Measurements from ENCODE around the gene PPP6R1.

The PPP6R1 gene

GRCh38 chr19:55259540-55260210, 858 bp upstream of the PPP6R1 start:
- DNase-seq (ENCODE audit: low read depth), result no peak

DNA sequence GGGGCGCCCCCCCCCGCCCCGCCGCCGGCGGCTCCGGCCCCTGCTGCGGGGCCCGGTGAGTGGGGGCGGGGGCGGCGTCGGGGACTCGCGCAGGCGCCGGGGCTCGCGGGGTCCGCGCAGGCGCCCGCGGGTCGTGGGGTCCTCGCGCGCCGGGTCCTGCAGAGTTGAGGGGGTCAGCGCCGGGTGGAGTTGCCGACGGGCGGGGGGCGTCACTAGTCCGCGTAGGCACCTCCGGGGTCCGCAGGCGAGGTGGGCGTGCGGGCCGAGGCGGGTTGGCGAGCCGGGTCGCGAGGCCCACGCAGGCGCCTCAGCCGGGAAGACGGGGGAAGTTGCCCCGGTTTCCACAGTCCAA, 365 bp downstream of the PPP6R1 start:
- DNase-seq (ENCODE audit: low read depth), result peak; percentile 45

DNA sequence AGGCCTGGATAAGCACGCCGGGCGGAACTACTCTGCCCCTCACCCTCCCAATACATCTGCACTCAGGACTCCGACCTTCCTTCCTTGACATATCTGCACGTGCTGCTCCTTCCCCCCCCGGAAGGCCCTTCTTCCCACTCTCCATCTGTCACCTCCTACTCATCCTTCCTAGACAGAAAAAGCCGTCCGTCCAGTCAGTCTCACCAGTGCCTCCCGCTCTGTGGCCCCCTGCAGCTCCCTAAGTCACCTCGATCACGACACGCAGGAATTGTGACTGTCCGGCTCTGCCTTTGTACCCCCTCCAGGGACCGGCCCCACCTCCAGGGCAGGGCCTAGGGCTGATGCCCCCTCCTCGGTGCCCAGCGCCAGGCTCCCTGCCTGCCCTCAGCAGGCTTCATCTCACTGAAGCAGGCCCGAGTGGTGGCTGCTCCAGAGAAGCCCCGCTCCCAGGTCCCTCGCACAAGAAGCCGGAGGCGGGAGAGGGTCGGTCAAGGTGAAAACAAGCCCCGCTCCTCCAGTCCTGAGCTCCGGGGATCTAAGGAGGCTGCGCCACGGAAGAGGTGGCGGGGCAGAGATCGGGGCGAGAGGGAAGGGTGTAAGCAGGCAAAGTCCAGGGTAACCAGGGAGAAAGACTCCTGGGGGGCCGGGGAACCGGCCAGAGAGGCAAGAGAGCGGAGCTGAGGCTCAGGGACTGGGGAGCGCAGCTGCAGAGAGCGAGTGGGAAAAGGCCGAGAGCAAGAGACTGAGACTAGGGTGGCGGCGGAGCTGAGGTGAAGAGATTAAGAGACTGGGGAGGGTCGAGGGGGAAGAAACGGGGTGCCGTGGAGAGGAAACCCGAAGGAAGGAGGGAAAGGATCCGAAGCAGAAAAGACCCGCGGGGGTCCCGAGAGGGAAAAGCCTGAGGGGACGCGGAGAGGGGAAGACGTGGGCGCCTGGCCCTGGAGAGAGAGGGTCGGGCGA, 1.1 kb downstream of the PPP6R1 start:
- peak; percentile 22 for DNase-seq (ENCODE audit: low read depth)

DNA sequence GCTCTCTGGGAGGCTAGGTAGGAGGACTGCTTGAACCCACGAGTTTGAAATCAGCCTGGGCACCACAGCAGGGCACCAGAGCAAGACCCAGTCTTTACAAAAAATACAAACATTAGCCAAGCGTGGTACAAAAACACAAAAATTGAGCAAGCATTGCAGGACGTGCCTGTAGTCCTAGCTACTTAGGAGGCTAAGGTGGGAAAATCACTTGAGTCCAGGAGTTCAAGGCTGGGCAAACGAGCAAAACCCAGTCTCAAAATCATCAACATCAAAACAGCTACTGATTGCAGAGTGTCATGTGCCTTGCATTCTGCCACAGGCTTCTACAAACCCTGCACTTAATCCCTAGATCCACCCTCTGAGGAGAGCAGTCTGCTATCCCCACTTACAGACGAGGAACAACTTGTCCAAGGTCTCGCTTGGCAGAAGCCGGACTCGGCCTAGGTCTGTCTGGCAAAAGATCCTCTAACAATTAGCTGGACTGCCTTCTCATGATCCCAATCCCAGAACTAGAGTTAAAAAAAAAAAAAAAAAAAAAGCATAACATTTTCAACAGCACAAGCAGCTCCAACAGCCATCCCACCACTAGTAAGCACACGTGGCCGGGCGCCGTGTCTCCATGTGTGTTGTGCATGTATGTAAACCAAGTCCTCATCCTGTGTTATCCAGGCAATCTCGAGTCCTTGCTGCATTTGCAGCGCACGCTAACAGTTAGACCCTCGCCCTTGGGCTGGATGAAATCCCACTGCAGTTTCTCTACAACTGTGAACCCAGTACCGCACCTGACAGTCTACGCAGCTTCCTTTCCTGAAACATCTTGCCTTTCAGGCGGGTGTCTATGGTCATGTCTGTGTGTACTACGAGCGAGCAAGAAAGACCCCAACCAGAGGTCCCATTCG, 2.0 kb downstream of the PPP6R1 start:
- no peak for DNase-seq (ENCODE audit: low read depth)

DNA sequence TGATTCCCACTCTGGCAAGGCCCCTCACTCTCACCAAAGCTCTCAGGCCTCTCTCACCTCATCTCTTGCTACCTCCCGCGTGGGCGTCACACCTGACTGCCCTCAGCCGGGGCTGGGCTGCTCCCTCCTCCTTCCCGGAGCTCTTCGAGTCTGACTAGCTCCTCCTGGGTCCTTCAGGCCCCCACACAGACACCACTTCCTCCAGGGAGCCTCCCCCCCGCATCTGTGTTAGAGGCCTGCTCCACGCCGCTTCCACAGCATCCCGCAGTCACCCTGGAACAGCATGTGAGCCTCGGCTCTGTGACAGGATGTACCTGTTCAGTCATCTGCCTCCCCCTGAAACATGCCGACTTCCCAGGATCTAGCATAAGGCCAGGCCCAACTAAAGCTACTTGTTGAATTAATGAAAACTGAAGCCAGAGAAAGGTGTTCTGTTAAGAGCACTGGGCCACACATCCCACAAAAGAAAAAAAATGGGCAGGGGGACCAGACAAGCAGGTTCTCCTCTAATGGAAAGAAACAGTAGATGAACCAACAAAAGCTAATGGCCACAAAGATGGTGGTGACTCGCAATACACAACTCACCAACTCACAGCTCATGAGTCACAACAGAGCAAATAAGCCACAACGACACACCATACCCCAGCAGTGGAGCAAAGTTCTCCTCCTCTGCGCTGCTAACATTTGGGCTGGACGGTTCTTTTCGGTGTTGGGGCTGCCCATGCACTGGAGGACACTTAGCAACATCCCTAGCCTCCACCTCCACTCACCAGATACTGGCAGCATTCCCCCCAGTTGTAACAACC, 3.0 kb downstream of the PPP6R1 start:
- peak; percentile 50 for DNase-seq (ENCODE audit: low read depth)

GRCh38 chr19:55254625-55254977, 4.2 kb downstream of the PPP6R1 start:
- DNase-seq (ENCODE audit: low read depth), result no peak

GRCh38 chr19:55253842-55254624, 4.8 kb downstream of the PPP6R1 start:
- peak; percentile 48 for DNase-seq (ENCODE audit: low read depth)

- DNase-seq (ENCODE audit: low read depth), result no peak
Measured at GRCh38 chr19:55252760-55253663, 5.8 kb downstream of the PPP6R1 start.

DNA sequence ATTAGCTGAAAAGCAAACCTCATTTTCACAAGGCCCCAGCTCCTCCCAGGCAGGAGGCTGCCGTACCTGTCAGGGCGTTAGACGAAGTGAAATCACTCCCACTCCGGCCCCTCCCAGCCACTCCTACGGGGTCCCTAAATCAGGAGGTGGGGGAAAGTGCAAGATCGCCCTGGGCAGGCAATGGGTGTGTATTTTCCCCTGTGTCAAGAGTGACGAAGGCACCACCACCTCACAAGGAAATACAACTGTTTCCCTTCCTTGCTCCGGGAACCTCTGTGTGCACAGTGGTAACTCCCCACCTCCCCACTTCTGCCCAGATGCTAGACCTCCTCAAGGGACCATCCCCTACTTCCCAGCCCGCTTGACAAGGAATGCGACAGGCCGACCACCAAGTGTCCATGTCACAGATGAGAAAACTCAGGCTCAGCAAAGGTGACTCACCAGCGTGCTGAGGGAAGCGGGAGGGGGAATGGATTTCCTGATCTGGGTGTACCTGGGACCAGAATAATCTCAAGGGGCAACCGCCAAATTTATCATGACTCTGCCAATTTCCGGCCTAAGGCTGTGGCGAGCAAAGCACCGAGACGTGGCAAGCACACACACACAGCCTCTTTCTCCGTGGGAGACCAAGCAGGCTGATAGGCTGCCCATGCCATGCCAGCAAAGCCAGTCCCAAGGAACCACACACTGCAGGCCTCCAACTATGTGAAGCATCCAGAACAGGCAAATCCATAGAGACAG, 7.3 kb downstream of the PPP6R1 start:
- peak; percentile 38 for DNase-seq (ENCODE audit: low read depth)

- DNase-seq (ENCODE audit: low read depth), result no peak
Measured at GRCh38 chr19:55250262-55251036, 8.4 kb downstream of the PPP6R1 start.

- no peak for DNase-seq (ENCODE audit: low read depth)
Measured at GRCh38 chr19:55249841-55250240, 9.0 kb downstream of the PPP6R1 start.

- no peak for DNase-seq (ENCODE audit: low read depth)
Measured at GRCh38 chr19:55248704-55249103, 10.1 kb downstream of the PPP6R1 start.

GRCh38 chr19:55248166-55248675, 10.6 kb downstream of the PPP6R1 start:
- no peak for DNase-seq (ENCODE audit: low read depth)

DNA sequence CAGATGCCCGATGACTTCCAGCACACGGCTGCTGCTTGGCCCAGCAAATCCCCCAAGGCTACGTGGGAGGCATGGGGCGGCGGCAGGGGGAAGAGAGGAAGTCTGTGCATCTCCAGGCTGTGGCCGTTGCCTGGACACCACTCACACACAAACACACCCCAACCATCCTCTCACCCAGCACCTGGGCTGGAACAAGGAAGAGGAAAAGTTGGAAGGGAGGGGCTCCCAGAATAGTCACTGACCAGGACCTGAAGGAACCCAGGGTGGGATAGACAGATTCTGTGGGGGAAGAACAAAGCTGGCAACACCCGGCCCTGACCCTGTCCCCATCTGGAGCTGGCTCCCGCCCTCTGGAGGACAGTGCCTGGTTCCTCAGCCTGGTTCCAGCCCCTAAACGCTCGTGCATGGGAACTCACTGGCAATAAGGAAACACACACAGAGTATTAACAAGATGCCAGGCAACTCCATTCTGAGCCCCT, 11.2 kb downstream of the PPP6R1 start:
- DNase-seq (ENCODE audit: low read depth), result no peak

GRCh38 chr19:55246462-55247451, 12.1 kb downstream of the PPP6R1 start:
- no peak for DNase-seq (ENCODE audit: low read depth)

DNA sequence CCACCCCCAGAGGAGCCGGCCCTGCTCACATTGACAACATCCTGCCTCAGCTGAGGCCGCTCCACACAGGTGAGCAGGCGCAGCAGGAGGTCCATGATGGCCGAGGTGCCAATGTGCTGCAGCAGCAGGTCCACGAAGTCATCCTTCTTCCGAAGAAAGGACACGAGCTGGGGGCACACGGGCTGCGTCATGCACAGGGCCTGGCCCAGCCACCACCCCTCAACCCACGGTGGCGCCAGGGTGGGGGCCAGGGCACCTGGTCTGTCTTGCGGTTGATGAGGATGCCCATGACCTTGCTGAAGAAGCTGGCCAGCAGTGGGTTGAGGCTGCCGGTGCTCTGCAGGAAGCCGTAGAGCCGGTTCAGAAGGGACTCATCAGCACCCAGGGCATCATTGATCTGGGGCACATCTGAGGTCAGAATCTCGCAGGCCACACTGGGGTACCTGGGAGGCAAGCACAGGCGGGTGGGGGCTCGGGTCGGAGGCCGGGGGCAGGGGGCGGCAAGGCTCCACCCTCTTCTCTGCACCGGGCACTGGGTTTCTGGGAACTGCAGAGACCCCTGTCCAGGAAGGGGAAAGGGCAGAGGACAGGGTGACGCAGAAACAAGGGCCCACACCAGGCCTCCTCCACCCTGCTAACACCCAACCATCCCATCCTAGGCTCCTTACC, 13.4 kb downstream of the PPP6R1 start:
- no peak for DNase-seq (ENCODE audit: low read depth)

Data from activated T-cell treated with anti-CD3 and anti-CD28 coated beads for 48 hours (primary cell).